ENCODE data around the gene RNPEPL1.

DNA sequence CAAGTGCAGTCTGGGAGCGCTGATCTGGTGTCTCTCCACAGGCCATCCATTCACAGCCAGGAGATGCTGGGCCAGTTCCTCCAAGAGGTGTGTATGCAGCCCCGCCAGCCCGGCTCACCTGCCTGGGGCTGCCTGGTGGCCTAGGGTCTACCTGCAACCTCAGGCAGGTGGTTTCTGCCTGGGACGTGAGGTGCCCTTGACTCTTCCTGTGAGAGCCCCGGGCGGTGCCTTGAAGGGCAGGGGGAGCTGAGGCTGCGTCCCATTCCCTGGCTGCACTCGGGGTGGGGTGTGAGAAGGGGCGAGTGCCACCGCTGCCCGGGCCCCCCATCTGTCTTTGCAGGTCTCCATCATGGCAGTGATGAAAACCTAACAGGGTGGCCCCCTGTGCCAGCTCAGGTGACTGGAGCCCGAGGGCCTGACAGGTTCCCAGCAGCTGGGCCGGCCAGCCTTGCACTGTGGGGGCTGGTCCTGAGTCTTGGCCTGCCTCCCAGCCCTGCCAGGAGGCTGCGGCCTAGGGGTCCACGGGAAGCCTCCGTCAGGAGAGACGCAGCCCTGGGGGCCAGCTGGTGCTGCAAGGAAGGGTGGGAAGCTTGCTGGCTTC is 30.1 kb downstream of the RNPEPL1 start:
- TF ChIP-seq, protein P1, sequence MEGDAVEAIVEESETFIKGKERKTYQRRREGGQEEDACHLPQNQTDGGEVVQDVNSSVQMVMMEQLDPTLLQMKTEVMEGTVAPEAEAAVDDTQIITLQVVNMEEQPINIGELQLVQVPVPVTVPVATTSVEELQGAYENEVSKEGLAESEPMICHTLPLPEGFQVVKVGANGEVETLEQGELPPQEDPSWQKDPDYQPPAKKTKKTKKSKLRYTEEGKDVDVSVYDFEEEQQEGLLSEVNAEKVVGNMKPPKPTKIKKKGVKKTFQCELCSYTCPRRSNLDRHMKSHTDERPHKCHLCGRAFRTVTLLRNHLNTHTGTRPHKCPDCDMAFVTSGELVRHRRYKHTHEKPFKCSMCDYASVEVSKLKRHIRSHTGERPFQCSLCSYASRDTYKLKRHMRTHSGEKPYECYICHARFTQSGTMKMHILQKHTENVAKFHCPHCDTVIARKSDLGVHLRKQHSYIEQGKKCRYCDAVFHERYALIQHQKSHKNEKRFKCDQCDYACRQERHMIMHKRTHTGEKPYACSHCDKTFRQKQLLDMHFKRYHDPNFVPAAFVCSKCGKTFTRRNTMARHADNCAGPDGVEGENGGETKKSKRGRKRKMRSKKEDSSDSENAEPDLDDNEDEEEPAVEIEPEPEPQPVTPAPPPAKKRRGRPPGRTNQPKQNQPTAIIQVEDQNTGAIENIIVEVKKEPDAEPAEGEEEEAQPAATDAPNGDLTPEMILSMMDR (IDR thresholded peaks at IDR 0.05), result no peak
- no peak for TF ChIP-seq POLR2A (IDR thresholded peaks at IDR 0.05)

Data from Peyer's patch (tissue), 4 donors.